ENCODE results near the gene AHSG. TPM values are rescaled to one million over a fixed set of nuclear protein-coding genes. Genes with fewer than 3 reads are reported as not detected.

Gene AHSG
- total and polyA plus RNA-seq, 2 donors (not counting 3 experiments of a cell fraction or from before 2014, with no cell fraction given) = not detected

DNA sequence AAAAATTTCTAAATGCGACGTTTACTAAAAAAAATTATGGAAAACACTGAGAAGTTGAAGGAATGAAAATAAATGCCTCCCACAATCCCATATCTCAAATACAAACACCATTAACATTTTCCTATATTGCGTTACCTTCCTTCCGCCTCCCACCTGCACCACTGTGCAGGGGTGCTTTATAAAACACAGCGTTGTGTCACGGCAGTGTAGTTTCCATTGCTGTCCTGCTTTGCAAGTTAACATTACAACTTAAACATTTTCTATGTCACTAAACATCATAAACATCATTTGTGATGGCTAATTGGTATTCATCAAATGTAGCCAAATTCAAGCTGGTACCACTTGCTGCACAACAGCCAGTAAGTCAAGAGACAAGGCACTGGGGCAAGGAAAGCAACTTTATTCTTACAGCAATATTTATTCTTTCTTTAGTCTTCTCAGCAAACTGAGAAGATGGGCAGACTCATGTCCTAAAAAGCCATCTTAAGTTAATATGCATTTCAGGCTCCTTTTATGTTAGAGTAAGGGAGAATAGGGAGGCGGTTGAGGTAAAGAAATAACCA is 15.1 kb downstream of the AHSG start:
- CTCF ChIA-PET = no interaction called here
- Histone ChIP-seq H3K27ac (ENCODE audit: insufficient read depth, low read depth, low read length) (no peak overlapping the region), H3K9me3 (replicated peaks; ENCODE audit: control insufficient read depth, insufficient read depth, low read length) (no peaks in the 10 kb centered on the region), H3K9ac (replicated peaks; ENCODE audit: extremely low read depth, insufficient read depth, low read length) (no peak overlapping the region), H3K9me1 (replicated peaks; ENCODE audit: control insufficient read depth, extremely low read depth, insufficient read depth, low read length) (no peaks in the 10 kb centered on the region), H4K20me1 (replicated peaks; ENCODE audit: control insufficient read depth, extremely low read depth, insufficient read depth, low read length) (no peaks in the 10 kb centered on the region), H3K36me3 (ENCODE audit: control insufficient read depth in 2 of 2, extremely low read depth in 1 of 2, insufficient read depth in 2 of 2, low read length in 2 of 2) (no peaks in the 10 kb centered on the region), H3K4me2 (ENCODE audit: insufficient read depth, low read length) (no peak overlapping the region), H3K4me3 (replicated peaks in 1 of 3; ENCODE audit: insufficient read depth in 1 of 3, low read depth in 1 of 3, low read length in 3 of 3) (no peak overlapping the region), H2AFZ (ENCODE audit: low read depth, low read length) (no peak overlapping the region), H3K27me3 (ENCODE audit: control insufficient read depth in 2 of 2, insufficient read depth in 2 of 2, low read length in 2 of 2) (no peaks in the 10 kb centered on the region), H3K4me1 (ENCODE audit: control insufficient read depth, extremely low read depth, insufficient read depth, low read length) (no peaks in the 10 kb centered on the region), H3K79me2 (ENCODE audit: control insufficient read depth, insufficient read depth, low read length) (no peaks in the 10 kb centered on the region)
- intact Hi-C loops (cut with micrococcal nuclease) (no loop called here), dilution Hi-C loops (cut with MboI; ENCODE audit: extremely low pct_ligation_motif_present, low sequenced_read_pairs) (no loop called here)
- no peak for TF ChIP-seq GATA2 (IDR thresholded peaks at IDR 0.05; ENCODE audit: insufficient read depth, insufficient read length, low read depth, low read length)
- no peak for TF ChIP-seq FOS (IDR thresholded peaks at IDR 0.05; ENCODE audit: borderline replicate concordance, insufficient read depth, low read length)
- TF ChIP-seq POLR2AphosphoS5 (IDR thresholded peaks at IDR 0.05; ENCODE audit: insufficient read depth, low read depth, low read length) = no peak
- TF ChIP-seq, protein P1, sequence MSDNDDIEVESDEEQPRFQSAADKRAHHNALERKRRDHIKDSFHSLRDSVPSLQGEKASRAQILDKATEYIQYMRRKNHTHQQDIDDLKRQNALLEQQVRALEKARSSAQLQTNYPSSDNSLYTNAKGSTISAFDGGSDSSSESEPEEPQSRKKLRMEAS (IDR thresholded peaks at IDR 0.05; ENCODE audit: insufficient read depth, insufficient read length) = no peak
- TF ChIP-seq MYC (IDR thresholded peaks at IDR 0.05; ENCODE audit: low read depth, low read length) = no peak
- no peak for TF ChIP-seq EZH2 (IDR thresholded peaks at IDR 0.05; ENCODE audit: borderline replicate concordance, low read depth, low read length, severe bottlenecking)
- DNase-seq (ENCODE audit: low read depth, low spot score) = no peak
- POLR2A ChIA-PET = no interaction called here
- no peak for FAIRE-seq
- no TSS peak for BruUV-seq (replicated peaks)

- H3K27me3 ChIP-seq (ENCODE audit: control insufficient read depth in 2 of 2, insufficient read depth in 2 of 2, low read length in 2 of 2) = no peaks in the 10 kb centered on the region
- POLR2A ChIA-PET = no interaction called here
- FAIRE-seq (no peak), DNase-seq (ENCODE audit: low read depth, low spot score) (no peak)
- dilution Hi-C loops (cut with MboI; ENCODE audit: extremely low pct_ligation_motif_present, low sequenced_read_pairs) (no loop called here), intact Hi-C loops (cut with micrococcal nuclease) (no loop called here)
- CTCF ChIA-PET = no interaction called here
- H3K9me1 ChIP-seq (replicated peaks; ENCODE audit: control insufficient read depth, extremely low read depth, insufficient read depth, low read length) = no peaks in the 10 kb centered on the region
- no peaks in the 10 kb centered on the region for H3K9me3 ChIP-seq (replicated peaks; ENCODE audit: control insufficient read depth, insufficient read depth, low read length)
- H2AFZ ChIP-seq (ENCODE audit: low read depth, low read length) = no peak overlapping the region
- H3K4me2 ChIP-seq (ENCODE audit: insufficient read depth, low read length) = no peak overlapping the region
- BruUV-seq (replicated peaks) = no TSS peak
- no peaks in the 10 kb centered on the region for H4K20me1 ChIP-seq (replicated peaks; ENCODE audit: control insufficient read depth, extremely low read depth, insufficient read depth, low read length)
- H3K36me3 ChIP-seq (ENCODE audit: control insufficient read depth in 2 of 2, extremely low read depth in 1 of 2, insufficient read depth in 2 of 2, low read length in 2 of 2) = no peaks in the 10 kb centered on the region
- H3K79me2 ChIP-seq (ENCODE audit: control insufficient read depth, insufficient read depth, low read length) = no peaks in the 10 kb centered on the region
- H3K4me1 ChIP-seq (ENCODE audit: control insufficient read depth, extremely low read depth, insufficient read depth, low read length) = no peaks in the 10 kb centered on the region
- no peak overlapping the region for H3K9ac ChIP-seq (replicated peaks; ENCODE audit: extremely low read depth, insufficient read depth, low read length)
- TF ChIP-seq JUN (IDR thresholded peaks at IDR 0.05; ENCODE audit: borderline replicate concordance, insufficient read depth, insufficient read length, low read depth) (no peak), EZH2 (IDR thresholded peaks at IDR 0.05; ENCODE audit: borderline replicate concordance, low read depth, low read length, severe bottlenecking) (no peak), FOS (IDR thresholded peaks at IDR 0.05; ENCODE audit: borderline replicate concordance, insufficient read depth, low read length) (no peak), POLR2A (IDR thresholded peaks at IDR 0.05; ENCODE audit: low read depth, low read length) (no peak), MYC (IDR thresholded peaks at IDR 0.05; ENCODE audit: low read depth, low read length) (no peak), POLR2AphosphoS5 (IDR thresholded peaks at IDR 0.05; ENCODE audit: insufficient read depth, low read depth, low read length) (no peak), GATA2 (IDR thresholded peaks at IDR 0.05; ENCODE audit: insufficient read depth, insufficient read length, low read depth, low read length) (no peak)
- TF ChIP-seq, protein P1 (IDR thresholded peaks at IDR 0.05; ENCODE audit: insufficient read depth, insufficient read length) = no peak
- TF ChIP-seq, protein P2, sequence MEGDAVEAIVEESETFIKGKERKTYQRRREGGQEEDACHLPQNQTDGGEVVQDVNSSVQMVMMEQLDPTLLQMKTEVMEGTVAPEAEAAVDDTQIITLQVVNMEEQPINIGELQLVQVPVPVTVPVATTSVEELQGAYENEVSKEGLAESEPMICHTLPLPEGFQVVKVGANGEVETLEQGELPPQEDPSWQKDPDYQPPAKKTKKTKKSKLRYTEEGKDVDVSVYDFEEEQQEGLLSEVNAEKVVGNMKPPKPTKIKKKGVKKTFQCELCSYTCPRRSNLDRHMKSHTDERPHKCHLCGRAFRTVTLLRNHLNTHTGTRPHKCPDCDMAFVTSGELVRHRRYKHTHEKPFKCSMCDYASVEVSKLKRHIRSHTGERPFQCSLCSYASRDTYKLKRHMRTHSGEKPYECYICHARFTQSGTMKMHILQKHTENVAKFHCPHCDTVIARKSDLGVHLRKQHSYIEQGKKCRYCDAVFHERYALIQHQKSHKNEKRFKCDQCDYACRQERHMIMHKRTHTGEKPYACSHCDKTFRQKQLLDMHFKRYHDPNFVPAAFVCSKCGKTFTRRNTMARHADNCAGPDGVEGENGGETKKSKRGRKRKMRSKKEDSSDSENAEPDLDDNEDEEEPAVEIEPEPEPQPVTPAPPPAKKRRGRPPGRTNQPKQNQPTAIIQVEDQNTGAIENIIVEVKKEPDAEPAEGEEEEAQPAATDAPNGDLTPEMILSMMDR (IDR thresholded peaks at IDR 0.05; ENCODE audit: extremely low read depth in 1 of 2, insufficient read depth in 1 of 2, low read depth in 1 of 2, low read length in 2 of 2) = no peak
- H3K27ac ChIP-seq (ENCODE audit: insufficient read depth, low read depth, low read length) = no peak overlapping the region
- no peak overlapping the region for H3K4me3 ChIP-seq (replicated peaks in 1 of 3; ENCODE audit: insufficient read depth in 1 of 3, low read depth in 1 of 3, low read length in 3 of 3)
Observed at GRCh38 chr3:186628756-186629155, 15.9 kb downstream of the AHSG start.
